HepG2 (cell line): ENCODE measurements around the gene RAB30. TPM values are rescaled to one million over a fixed set of nuclear protein-coding genes. Genes with fewer than 3 reads are reported as not detected.
A peak's percentile ranks its signal among the peaks of the same experiment; 100 is the strongest.

Experiments
- ARID5B ChIP-seq: IDR thresholded peaks from 2 replicates; pipeline ENCODE4 v1.4.0; 2020; ENCODE audit warnings: mild to moderate bottlenecking, missing genetic modification reagents
- GLMP ChIP-seq: sonication (generic); formaldehyde crosslinking; IDR thresholded peaks from 2 replicates; pipeline ENCODE4 v1.9.0; 2021; ENCODE audit warnings: missing genetic modification reagents, mild to moderate bottlenecking, borderline replicate concordance
- HMG20B ChIP-seq: conservative IDR thresholded peaks from 2 replicates; pipeline ENCODE4 v1.6.1; 2016; ENCODE audit warnings: missing genetic modification reagents, missing compliant biosample characterization
- HNF4G ChIP-seq, 2 experiments: sonication (generic) in 1 of 2; formaldehyde crosslinking in 1 of 2; IDR thresholded peaks; 2 replicates each; pipeline versions ENCODE4 v1.4.0 to v1.6.1; 2011 to 2020; ENCODE audit warnings: borderline replicate concordance in 2 of 2, low read depth in 2 of 2, mild to moderate bottlenecking in 2 of 2, low read length in 1 of 2, missing genetic modification reagents in 1 of 2, moderate library complexity in 1 of 2
- HNRNPH1 ChIP-seq: fragments of 200-400 bp; formaldehyde crosslinking; optimal IDR thresholded peaks from 2 replicates; pipeline ENCODE3; 2017; ENCODE audit warnings: mild to moderate bottlenecking, low read depth, low read length
- IKZF4 ChIP-seq: sonication (generic); formaldehyde crosslinking; IDR thresholded peaks from 2 replicates; pipeline ENCODE4 v1.5.1; 2020; ENCODE audit warnings: borderline replicate concordance, mild to moderate bottlenecking, low read depth, missing genetic modification reagents; ENCODE audit errors: not compliant biosample characterization
- KDM4B ChIP-seq: sonication (generic); formaldehyde crosslinking; IDR thresholded peaks from 2 replicates; pipeline ENCODE4 v1.4.0; 2020; ENCODE audit warnings: missing genetic modification reagents
- MAFF ChIP-seq: IDR thresholded peaks from 2 replicates; pipeline ENCODE4 v1.6.1; 2011; ENCODE audit warnings: low read depth, low read length, improper control_type of control experiment
- SNAPC2 ChIP-seq: sonication (generic); formaldehyde crosslinking; IDR thresholded peaks from 2 replicates; pipeline ENCODE4 v1.8.1; 2022; ENCODE audit warnings: mild to moderate bottlenecking, missing genetic modification reagents
- SRY ChIP-seq: sonication (generic); formaldehyde crosslinking; IDR thresholded peaks from 2 replicates; pipeline ENCODE4 v1.8.0; 2022; ENCODE audit warnings: mild to moderate bottlenecking, missing genetic modification reagents
- STAT6 ChIP-seq: sonication (generic); formaldehyde crosslinking; IDR thresholded peaks from 2 replicates; pipeline ENCODE4 v1.4.0; 2020; ENCODE audit warnings: missing genetic modification reagents, mild to moderate bottlenecking, borderline replicate concordance
- ZNF280B ChIP-seq: sonication (generic); formaldehyde crosslinking; IDR thresholded peaks from 2 replicates; pipeline ENCODE4 v1.5.0; 2020; ENCODE audit warnings: missing genetic modification reagents, mild to moderate bottlenecking, borderline replicate concordance
- ZNF552 ChIP-seq: sonication (generic); formaldehyde crosslinking; IDR thresholded peaks from 2 replicates; pipeline ENCODE4 v1.9.0; 2022; ENCODE audit warnings: missing genetic modification reagents, mild to moderate bottlenecking, borderline replicate concordance
- polyA plus RNA-seq, 8 experiments: library from polyadenylated mRNA; depleted of rRNA in 3 of 8; stranded (reverse) in 7 of 8; unstranded in 1 of 8; fragments of >200 nt; fragmentation: Illumina TruSeq in 4 of 8; extraction: Trizol in 4 of 8; gene quantifications; 2 replicates each; pipeline versions ENCODE4 v1.2.1 to v1.2.3, GENCODE V29; 2011 to 2016; ENCODE audit warnings: low read depth in 4 of 8, missing spikeins in 1 of 8, mixed read lengths in 1 of 8; ENCODE audit not compliant: insufficient read depth in 1 of 8
- total RNA-seq, 5 experiments: library from RNA; depleted of rRNA; stranded (reverse); fragments of >200 nt; fragmentation: Illumina TruSeq; extraction: Trizol; gene quantifications; 2 replicates each; pipeline ENCODE4 v1.2.3, GENCODE V29; 2016; ENCODE audit warnings: low read depth in 1 of 5
- TF ChIP-seq, protein P1 (sequence below): sonication (generic); formaldehyde crosslinking; IDR thresholded peaks from 2 replicates; pipeline ENCODE4 v1.5.0; 2020; ENCODE audit warnings: missing genetic modification reagents

Gene RAB30
- total and polyA plus RNA-seq, 2 of the 13 experiments (the other 11 are each of a cell fraction or from before 2014, with no cell fraction given), result 3.7 to 5.0 TPM

DNA sequence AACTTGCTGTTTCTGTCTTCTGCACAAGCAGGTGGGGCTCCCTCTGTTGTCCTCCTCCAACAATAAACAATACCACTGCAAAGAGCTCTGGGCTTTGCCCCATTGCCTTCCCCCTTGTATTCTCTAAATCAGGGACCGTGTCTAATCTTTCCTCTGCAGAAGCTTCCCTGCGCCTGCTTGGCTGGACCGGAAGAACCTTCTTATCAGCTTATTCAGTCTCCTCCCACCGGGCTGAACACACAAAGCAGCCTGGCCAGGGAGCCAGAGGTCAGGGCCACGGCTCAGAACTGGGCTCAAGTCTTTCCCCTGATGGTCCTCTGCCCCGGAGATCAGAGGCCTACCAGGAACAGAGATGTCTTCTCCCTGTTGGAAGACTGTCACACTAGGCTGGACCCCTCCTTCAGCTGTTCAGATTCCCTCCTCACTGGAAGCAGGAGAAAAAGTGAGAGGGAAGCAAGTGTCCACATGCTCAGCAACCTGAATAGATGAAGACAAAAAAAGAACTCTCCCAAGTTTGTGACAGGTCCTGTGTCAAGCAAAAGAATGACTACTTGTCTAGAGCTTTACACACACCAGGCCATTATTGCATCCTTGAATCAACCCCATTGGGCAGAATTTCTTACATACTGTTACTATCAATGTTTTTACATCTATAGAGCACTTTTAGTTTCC is 63.7 kb downstream of the RAB30 start (continued):
- TF ChIP-seq HNF4G (IDR thresholded peaks at IDR 0.05; ENCODE audit: borderline replicate concordance, low read depth, low read length), result peak; percentile 59; the same call in 1 of the 2 replicates
- TF ChIP-seq HNF4G (CRISPR knock-in tag; IDR thresholded peaks at IDR 0.05; ENCODE audit: borderline replicate concordance, low read depth), result peak; percentile 73; the same call in 1 of the 2 replicates
- peak; percentile 69 for TF ChIP-seq HMG20B
- TF ChIP-seq MAFF, result no peak
- no peak for TF ChIP-seq KDM4B
- no peak for TF ChIP-seq GLMP
- TF ChIP-seq SNAPC2 (CRISPR knock-in tag), result no peak
- TF ChIP-seq, protein P1, sequence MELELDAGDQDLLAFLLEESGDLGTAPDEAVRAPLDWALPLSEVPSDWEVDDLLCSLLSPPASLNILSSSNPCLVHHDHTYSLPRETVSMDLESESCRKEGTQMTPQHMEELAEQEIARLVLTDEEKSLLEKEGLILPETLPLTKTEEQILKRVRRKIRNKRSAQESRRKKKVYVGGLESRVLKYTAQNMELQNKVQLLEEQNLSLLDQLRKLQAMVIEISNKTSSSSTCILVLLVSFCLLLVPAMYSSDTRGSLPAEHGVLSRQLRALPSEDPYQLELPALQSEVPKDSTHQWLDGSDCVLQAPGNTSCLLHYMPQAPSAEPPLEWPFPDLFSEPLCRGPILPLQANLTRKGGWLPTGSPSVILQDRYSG (CRISPR knock-in tag), result no peak
- TF ChIP-seq SRY (CRISPR knock-in tag), result no peak
- TF ChIP-seq IKZF4 (CRISPR knock-in tag), result no peak
- TF ChIP-seq HNRNPH1, result no peak
- TF ChIP-seq ARID5B (CRISPR knock-in tag), result peak; percentile 97
- no peak for TF ChIP-seq STAT6 (CRISPR knock-in tag)
- no peak for TF ChIP-seq ZNF552 (CRISPR knock-in tag)
- no peak for TF ChIP-seq ZNF280B (CRISPR knock-in tag)
